H9 (cell line): Measurements from ENCODE around the gene PAK6. TPM values are rescaled to one million over a fixed set of nuclear protein-coding genes. Genes with fewer than 3 reads are reported as not detected.

Experiments
- DNase-seq: peaks from one replicate; pipeline ENCODE4 v3.0.0-alpha.2; 2017
- H2AFZ ChIP-seq: one replicate; pipeline ENCODE4 v1.6.1; 2013; ENCODE audit warnings: mild to moderate bottlenecking, low read length, control low read depth, moderate library complexity
- H2AK5ac ChIP-seq: 2 replicates; pipeline ENCODE4 v1.6.1; 2013; ENCODE audit warnings: low read length, control low read depth, mixed read lengths; ENCODE audit not compliant: insufficient read length
- H2BK120ac ChIP-seq: one replicate; pipeline ENCODE4 v1.6.1; 2013; ENCODE audit warnings: low read depth, mild to moderate bottlenecking, low read length, control low read depth, inconsistent platforms; ENCODE audit not compliant: poor library complexity, severe bottlenecking
- H2BK12ac ChIP-seq: 2 replicates; pipeline ENCODE4 v1.6.1; 2013; ENCODE audit warnings: low read length, control low read depth, mixed read lengths, low read depth; ENCODE audit not compliant: insufficient read length
- H2BK15ac ChIP-seq: 2 replicates; pipeline ENCODE4 v1.6.1; 2013; ENCODE audit warnings: low read depth, low read length, control low read depth
- H2BK20ac ChIP-seq: one replicate; pipeline ENCODE4 v1.6.1; 2013; ENCODE audit warnings: low read depth, mild to moderate bottlenecking, low read length, control low read depth, inconsistent platforms; ENCODE audit not compliant: poor library complexity, severe bottlenecking
- H2BK5ac ChIP-seq: 2 replicates; pipeline ENCODE4 v1.6.1; 2013; ENCODE audit warnings: low read length, control low read depth, mixed read lengths; ENCODE audit not compliant: insufficient read length
- H3K14ac ChIP-seq: 2 replicates; pipeline ENCODE4 v1.6.1; 2013; ENCODE audit warnings: low read length, control low read depth; ENCODE audit not compliant: insufficient read depth
- H3K18ac ChIP-seq: 2 replicates; pipeline ENCODE4 v1.6.1; 2013; ENCODE audit warnings: low read depth, mild to moderate bottlenecking, mixed read lengths, low read length, control low read depth; ENCODE audit not compliant: insufficient read length
- H3K23ac ChIP-seq: 2 replicates; pipeline ENCODE4 v1.6.1; 2013; ENCODE audit warnings: low read length, control low read depth, mixed read lengths, low read depth; ENCODE audit not compliant: insufficient read length
- H3K23me2 ChIP-seq: 2 replicates; pipeline ENCODE4 v1.6.1; 2013; ENCODE audit warnings: low read depth, mild to moderate bottlenecking, mixed read lengths, low read length, control low read depth; ENCODE audit not compliant: insufficient read length, poor library complexity, severe bottlenecking
- H3K27ac ChIP-seq: 2 replicates; pipeline ENCODE4 v1.5.1; 2013; ENCODE audit warnings: low read length, control low read depth, mixed read lengths, low read depth; ENCODE audit not compliant: insufficient read length
- H3K27me3 ChIP-seq: 2 replicates; pipeline ENCODE4 v1.6.1; 2013; ENCODE audit warnings: low read length, control low read depth, inconsistent platforms; ENCODE audit not compliant: insufficient read depth
- H3K4ac ChIP-seq: 2 replicates; pipeline ENCODE4 v1.6.1; 2013; ENCODE audit warnings: low read depth, mild to moderate bottlenecking, control low read depth, inconsistent platforms, low read length, moderate library complexity
- H3K4me1 ChIP-seq: 2 replicates; pipeline ENCODE4 v1.6.1; 2013; ENCODE audit warnings: low read length, control low read depth, inconsistent platforms; ENCODE audit not compliant: insufficient read depth
- H3K4me2 ChIP-seq: 2 replicates; pipeline ENCODE4 v1.6.1; 2013; ENCODE audit warnings: low read length, control low read depth, mixed read lengths; ENCODE audit not compliant: insufficient read length, insufficient read depth
- H3K56ac ChIP-seq: 2 replicates; pipeline ENCODE4 v1.6.1; 2013; ENCODE audit warnings: low read depth, mild to moderate bottlenecking, mixed read lengths, low read length, control low read depth; ENCODE audit not compliant: insufficient read length
- H3K79me1 ChIP-seq: 2 replicates; pipeline ENCODE4 v1.6.1; 2013; ENCODE audit warnings: low read depth, mild to moderate bottlenecking, moderate library complexity, low read length, control low read depth, inconsistent platforms; ENCODE audit not compliant: insufficient read depth, poor library complexity, severe bottlenecking
- H3K79me2 ChIP-seq: 2 replicates; pipeline ENCODE4 v1.6.1; 2013; ENCODE audit warnings: low read length, control low read depth, inconsistent platforms; ENCODE audit not compliant: insufficient read depth
- H3K9ac ChIP-seq: 2 replicates; pipeline ENCODE4 v1.6.1; 2013; ENCODE audit warnings: low read length, control low read depth, mixed read lengths; ENCODE audit not compliant: insufficient read length; ENCODE audit errors: extremely low read depth
- H3K9me3 ChIP-seq: one replicate; pipeline ENCODE4 v1.6.1; 2013; ENCODE audit warnings: low read depth, low read length, inconsistent platforms; ENCODE audit not compliant: control insufficient read depth
- H3T11ph ChIP-seq: one replicate; pipeline ENCODE4 v1.6.1; 2013; ENCODE audit warnings: mild to moderate bottlenecking, low read length, control low read depth, inconsistent platforms
- H4K20me1 ChIP-seq: one replicate; pipeline ENCODE4 v1.6.1; 2013; ENCODE audit not compliant: control insufficient read depth, insufficient read length, insufficient read depth
- H4K5ac ChIP-seq: 2 replicates; pipeline ENCODE4 v1.6.1; 2013; ENCODE audit warnings: low read depth, mild to moderate bottlenecking, mixed read lengths, low read length, control low read depth; ENCODE audit not compliant: insufficient read length
- H4K8ac ChIP-seq: replicated peaks from 2 replicates; pipeline ENCODE4 v1.6.1; 2013; ENCODE audit warnings: low read length, control low read depth, mixed read lengths, low read depth; ENCODE audit not compliant: insufficient read length
- H4K91ac ChIP-seq: 2 replicates; pipeline ENCODE4 v1.6.1; 2013; ENCODE audit warnings: low read depth, mild to moderate bottlenecking, moderate library complexity, mixed read lengths, low read length, control low read depth; ENCODE audit not compliant: insufficient read length
- H3K27ac Mint-ChIP-seq, 3 experiments: 2 replicates in 2 of 3; 3 replicates in 1 of 3; pipeline ENCODE4 v1.8.0; 2020 to 2021; ENCODE audit warnings: mixed read lengths in 3 of 3, mild to moderate bottlenecking in 1 of 3, moderate library complexity in 1 of 3
- H3K27me3 Mint-ChIP-seq: 2 replicates; pipeline ENCODE4 v1.8.0; 2021; ENCODE audit warnings: low read depth, mild to moderate bottlenecking, moderate library complexity, mixed read lengths
- H3K36me3 Mint-ChIP-seq, 3 experiments: 2 replicates in 2 of 3; 3 replicates in 1 of 3; pipeline ENCODE4 v1.8.0; 2020 to 2021; ENCODE audit warnings: low read depth in 3 of 3, mixed read lengths in 3 of 3; ENCODE audit not compliant: insufficient read depth in 1 of 3
- H3K4me1 Mint-ChIP-seq, 2 experiments: 2 replicates each; pipeline ENCODE4 v1.8.0; 2020; ENCODE audit warnings: mixed read lengths in 2 of 2
- H3K4me3 Mint-ChIP-seq, 2 experiments: 2 replicates in 1 of 2; 3 replicates in 1 of 2; pipeline ENCODE4 v1.8.0; 2020 to 2021; ENCODE audit warnings: mild to moderate bottlenecking in 2 of 2, mixed read lengths in 2 of 2, moderate library complexity in 1 of 2
- H3K9me3 Mint-ChIP-seq, 2 experiments: 2 replicates in 1 of 2; 3 replicates in 1 of 2; pipeline ENCODE4 v1.8.0; 2020; ENCODE audit warnings: mild to moderate bottlenecking in 2 of 2, mixed read lengths in 2 of 2, moderate library complexity in 1 of 2
- CTCF ChIP-seq: fragments of 200-600 bp; sonication (generic); conservative IDR thresholded peaks from 3 replicates; pipeline ENCODE4 v1.8.0; 2021; ENCODE audit warnings: antibody characterized with exemption, mild to moderate bottlenecking
- WGBS: extraction: QIAGEN DNeasy Blood & Tissue Kit; methylation state at CpG from one replicate; pipeline ENCODE4 v1.1.7; 2013; ENCODE audit warnings: missing lambda C conversion rate, low lambda C conversion rate, mixed read lengths; ENCODE audit not compliant: insufficient read length; ENCODE audit errors: extremely low coverage; 5-methylcytosine and 5-hydroxymethylcytosine counted together
- total RNA-seq: library from RNA; stranded (reverse); gene quantifications from 2 replicates; pipeline ENCODE4 v1.2.1, GENCODE V29; 2021

Gene PAK6
- total RNA-seq, 1 experiment from 2014 or later: 7.4 TPM

- Histone ChIP-seq H3K23ac (no peak overlapping the region), H2AFZ (no peak overlapping the region), H3K79me1 (no peaks in the 10 kb centered on the region), H3K9me3 (no peaks in the 10 kb centered on the region), H3K4me1 (no peaks in the 10 kb centered on the region), H3K27me3 (no peaks in the 10 kb centered on the region), H2BK20ac (no peak overlapping the region), H3K9ac (no peak overlapping the region), H3K56ac (no peak overlapping the region), H2BK5ac (no peak overlapping the region), H2BK120ac (no peak overlapping the region), H3K79me2 (no peaks in the 10 kb centered on the region), H2AK5ac (no peak overlapping the region), H4K8ac (no peak overlapping the region), H4K91ac (no peak overlapping the region), H3T11ph (no peak overlapping the region), H3K27ac (no peak overlapping the region), H3K18ac (no peak overlapping the region), H3K4ac (no peak overlapping the region), H4K20me1 (no peaks in the 10 kb centered on the region), H2BK15ac (no peak overlapping the region), H3K23me2 (no peaks in the 10 kb centered on the region), H4K5ac (no peak overlapping the region), H3K4me2 (no peak overlapping the region), H3K14ac (no peak overlapping the region), H2BK12ac (no peak overlapping the region)
- DNase-seq: no peak
- H3K27ac Mint-ChIP-seq: peak overlapping the region in 1 of 3 experiments; percentile 28; a peak in 1 of 7 replicates
- TF ChIP-seq CTCF: no peak
- H3K4me3 Mint-ChIP-seq: no peak overlapping the region
- peaks cover 13 to 34% of the 10 kb centered on the region in 2 experiments for H3K4me1 Mint-ChIP-seq
- no peaks in the 10 kb centered on the region; the same call in 1 of the 2 replicates for H3K27me3 Mint-ChIP-seq
- H3K36me3 Mint-ChIP-seq: peaks cover 0 to 11% (median 2%) of the 10 kb centered on the region in 3 experiments; a peak in 3 of 7 replicates
- no peaks in the 10 kb centered on the region; a peak in 1 of 5 replicates for H3K9me3 Mint-ChIP-seq
- WGBS: no CpG with 5 or more reads among the region's 25 CpGs
Measured at GRCh38 chr15:40271685-40272484, 33.0 kb downstream of the PAK6 start.
